Mesothelial cell of epicardium (in vitro differentiated cells): ENCODE data around the gene OR5D14. TPM values are rescaled to one million over a fixed set of nuclear protein-coding genes. Genes with fewer than 3 reads are reported as not detected.

Experiments
- DNase-seq, 2 experiments: peaks; one replicate each; pipeline ENCODE4 v3.0.0; 2021; ENCODE audit warnings: low spot score in 2 of 2; ENCODE audit not compliant: unreplicated experiment in 2 of 2
- H3K27ac Mint-ChIP-seq: 2 replicates; pipeline ENCODE4 v1.8.0; 2021; ENCODE audit warnings: mixed read lengths
- H3K27me3 Mint-ChIP-seq: 2 replicates; pipeline ENCODE4 v1.8.0; 2021; ENCODE audit warnings: low read depth, mixed read lengths
- H3K36me3 Mint-ChIP-seq: 2 replicates; pipeline ENCODE4 v1.8.0; 2021; ENCODE audit warnings: mixed read lengths
- H3K4me1 Mint-ChIP-seq: 2 replicates; pipeline ENCODE4 v1.8.0; 2021; ENCODE audit warnings: mixed read lengths
- H3K4me3 Mint-ChIP-seq: 2 replicates; pipeline ENCODE4 v1.8.0; 2021; ENCODE audit warnings: mild to moderate bottlenecking, moderate library complexity, mixed read lengths
- H3K9me3 Mint-ChIP-seq: 2 replicates; pipeline ENCODE4 v1.8.0; 2021; ENCODE audit warnings: mixed read lengths
- CTCF ChIP-seq: fragments of 200-600 bp; sonication (generic); IDR thresholded peaks from one replicate; pipeline ENCODE4 v1.5.0; 2021; ENCODE audit warnings: antibody characterized with exemption; ENCODE audit not compliant: unreplicated experiment
- total RNA-seq: library from RNA; stranded (reverse); gene quantifications from 3 replicates; pipeline ENCODE4 v1.2.1, GENCODE V29; 2021

The OR5D14 gene
- total RNA-seq, 1 donor from 2014 or later = not detected

GRCh38 chr11:55819330-55819729, 24.0 kb downstream of the OR5D14 start, which contains the start of gene OR5D18:
OR5D18 (plus strand) TSS chr11:55819630; CDS start chr11:55819630, 0 bp downstream.
- no peak for DNase-seq
- Mint-ChIP-seq H3K9me3 (peaks cover 62% of the 10 kb centered on the region), H3K36me3 (no peaks in the 10 kb centered on the region), H3K4me1 (no peaks in the 10 kb centered on the region), H3K27me3 (no peaks in the 10 kb centered on the region), H3K4me3 (no peak within 1 kb of the TSS), H3K27ac (no peak within 1 kb of the TSS)
- no peak for TF ChIP-seq CTCF

- H3K4me3 Mint-ChIP-seq = no peak within 1 kb of the TSS
- no peaks in the 10 kb centered on the region for H3K36me3 Mint-ChIP-seq
- TF ChIP-seq CTCF = no peak
- H3K4me1 Mint-ChIP-seq = no peaks in the 10 kb centered on the region
- peaks cover 64% of the 10 kb centered on the region for H3K9me3 Mint-ChIP-seq
- H3K27ac Mint-ChIP-seq = no peak within 1 kb of the TSS
- DNase-seq = no peak
- no peaks in the 10 kb centered on the region for H3K27me3 Mint-ChIP-seq
Observed at GRCh38 chr11:55826919-55827318, 31.6 kb downstream of the OR5D14 start, which contains the start of gene OR5L2. OR5L2 (plus strand) TSS chr11:55827219; CDS start chr11:55827219, 0 bp downstream.

- Mint-ChIP-seq H3K4me3 (no peak within 1 kb of the TSS), H3K36me3 (no peaks in the 10 kb centered on the region), H3K9me3 (peaks cover 59% of the 10 kb centered on the region), H3K4me1 (no peaks in the 10 kb centered on the region), H3K27ac (no peak within 1 kb of the TSS), H3K27me3 (no peaks in the 10 kb centered on the region)
- DNase-seq = no peak
- no peak for TF ChIP-seq CTCF
Observed at GRCh38 chr11:55838452-55838851, 43.1 kb downstream of the OR5D14 start, which contains the start of gene OR5D16. OR5D16 (plus strand) TSS chr11:55838752; CDS start chr11:55838752, 0 bp downstream.

Other genes starting within 250 kb of the OR5D14 start
- not detected in 3 replicates for gene OR4C15, start 241.1 kb upstream of the OR5D14 start, total RNA-seq
- not detected in 3 replicates for gene OR4C16, start 223.4 kb upstream of the OR5D14 start, total RNA-seq
- gene OR4C11, start 187.9 kb upstream of the OR5D14 start, total RNA-seq = not detected in 3 replicates
- gene OR4P4, start 160.4 kb upstream of the OR5D14 start, total RNA-seq = not detected in 3 replicates
- gene OR4S2, start 147.2 kb upstream of the OR5D14 start, total RNA-seq = not detected in 3 replicates
- gene OR4C6, start 133.4 kb upstream of the OR5D14 start, total RNA-seq = not detected in 3 replicates
- gene OR5D13, start 22.1 kb upstream of the OR5D14 start, total RNA-seq = not detected in 3 replicates
- gene OR5L1, start 15.8 kb downstream of the OR5D14 start, total RNA-seq = not detected in 3 replicates
- gene OR5D18, start 24.1 kb downstream of the OR5D14 start, total RNA-seq = not detected in 3 replicates
- gene OR5L2, start 31.7 kb downstream of the OR5D14 start, total RNA-seq = not detected in 3 replicates
- not detected in 3 replicates for gene OR5D16, start 43.2 kb downstream of the OR5D14 start, total RNA-seq
- gene TRIM51, start 87.7 kb downstream of the OR5D14 start, total RNA-seq = not detected in 3 replicates
- not detected in 3 replicates for gene OR5W2, start 119.0 kb downstream of the OR5D14 start, total RNA-seq
- not detected in 3 replicates for gene OR5I1, start 140.8 kb downstream of the OR5D14 start, total RNA-seq
- not detected in 3 replicates for gene OR10AG1, start 174.4 kb downstream of the OR5D14 start, total RNA-seq
- gene OR5F1, start 199.1 kb downstream of the OR5D14 start, total RNA-seq = not detected in 3 replicates
- gene OR5AS1, start 232.1 kb downstream of the OR5D14 start, total RNA-seq = not detected in 3 replicates